ENCODE data around the gene KRT8. TPM values are rescaled to one million over a fixed set of nuclear protein-coding genes. Genes with fewer than 3 reads are reported as not detected.

Gene KRT8
- total RNA-seq, 1 donor from 2014 or later: 2,570 TPM

DNA sequence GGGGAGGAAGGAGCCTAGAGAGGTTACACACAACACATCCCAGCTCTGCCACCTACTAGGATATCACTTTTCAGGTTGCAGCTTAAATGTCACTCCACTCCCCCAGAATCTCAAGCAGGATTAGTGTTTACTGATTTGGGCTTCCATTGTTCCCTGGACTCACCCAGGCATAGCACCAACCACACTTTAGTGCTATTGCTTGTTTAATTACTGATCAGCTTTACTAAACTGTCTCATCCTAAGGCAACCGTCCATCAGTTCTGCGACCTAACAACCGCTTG, 38.0 kb upstream of the KRT8 start:
- Histone ChIP-seq H3K9me3 (ENCODE audit: insufficient read depth, low read depth, low read length) (no peaks in the 10 kb centered on the region), H3K4me1 (ENCODE audit: insufficient read depth, low read length) (peaks cover 34% of the 10 kb centered on the region), H3K9ac (ENCODE audit: low read length) (no peak overlapping the region), H3K27ac (ENCODE audit: low read depth, low read length) (no peak overlapping the region), H3K4me3 (ENCODE audit: insufficient read depth, low read depth, low read length) (no peak overlapping the region), H3K36me3 (ENCODE audit: insufficient read depth, low read length) (no peaks in the 10 kb centered on the region), H4K20me1 (ENCODE audit: insufficient read depth, low read length) (no peaks in the 10 kb centered on the region), H3K4me2 (ENCODE audit: low read length) (no peak overlapping the region), H3K79me2 (ENCODE audit: insufficient read depth, low read length) (peaks cover 28% of the 10 kb centered on the region), H2AFZ (ENCODE audit: low read depth, low read length) (no peak overlapping the region), H3K27me3 (ENCODE audit: insufficient read depth, low read length) (no peaks in the 10 kb centered on the region)
- TF ChIP-seq, protein P1, sequence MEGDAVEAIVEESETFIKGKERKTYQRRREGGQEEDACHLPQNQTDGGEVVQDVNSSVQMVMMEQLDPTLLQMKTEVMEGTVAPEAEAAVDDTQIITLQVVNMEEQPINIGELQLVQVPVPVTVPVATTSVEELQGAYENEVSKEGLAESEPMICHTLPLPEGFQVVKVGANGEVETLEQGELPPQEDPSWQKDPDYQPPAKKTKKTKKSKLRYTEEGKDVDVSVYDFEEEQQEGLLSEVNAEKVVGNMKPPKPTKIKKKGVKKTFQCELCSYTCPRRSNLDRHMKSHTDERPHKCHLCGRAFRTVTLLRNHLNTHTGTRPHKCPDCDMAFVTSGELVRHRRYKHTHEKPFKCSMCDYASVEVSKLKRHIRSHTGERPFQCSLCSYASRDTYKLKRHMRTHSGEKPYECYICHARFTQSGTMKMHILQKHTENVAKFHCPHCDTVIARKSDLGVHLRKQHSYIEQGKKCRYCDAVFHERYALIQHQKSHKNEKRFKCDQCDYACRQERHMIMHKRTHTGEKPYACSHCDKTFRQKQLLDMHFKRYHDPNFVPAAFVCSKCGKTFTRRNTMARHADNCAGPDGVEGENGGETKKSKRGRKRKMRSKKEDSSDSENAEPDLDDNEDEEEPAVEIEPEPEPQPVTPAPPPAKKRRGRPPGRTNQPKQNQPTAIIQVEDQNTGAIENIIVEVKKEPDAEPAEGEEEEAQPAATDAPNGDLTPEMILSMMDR (IDR thresholded peaks at IDR 0.05; ENCODE audit: insufficient read depth, low read depth, low read length): no peak
- TF ChIP-seq EZH2 (IDR thresholded peaks at IDR 0.05; ENCODE audit: insufficient read depth, low read length): no peak
- FAIRE-seq (no peak), DNase-seq (ENCODE audit: low read depth) (no peak)
- H3K4me3 Mint-ChIP-seq (ENCODE audit: unreplicated experiment): no peak overlapping the region
- peaks cover 44% of the 10 kb centered on the region for H3K4me1 Mint-ChIP-seq (ENCODE audit: low read depth, unreplicated experiment)
- no peak overlapping the region for H3K27ac Mint-ChIP-seq (ENCODE audit: unreplicated experiment)
- H3K9me3 Mint-ChIP-seq (ENCODE audit: unreplicated experiment): peaks cover 3% of the 10 kb centered on the region
- H3K36me3 Mint-ChIP-seq (ENCODE audit: low read depth, unreplicated experiment): peaks cover 2% of the 10 kb centered on the region
- H3K27me3 Mint-ChIP-seq (ENCODE audit: low read depth, unreplicated experiment): no peaks in the 10 kb centered on the region

GRCh38 chr12:52942066-52942900, 37.4 kb upstream of the KRT8 start:
- H3K9ac ChIP-seq (ENCODE audit: low read length): no peak overlapping the region
- H4K20me1 ChIP-seq (ENCODE audit: insufficient read depth, low read length): no peaks in the 10 kb centered on the region
- peaks cover 25% of the 10 kb centered on the region for H3K79me2 ChIP-seq (ENCODE audit: insufficient read depth, low read length)
- no peaks in the 10 kb centered on the region for H3K27me3 ChIP-seq (ENCODE audit: insufficient read depth, low read length)
- DNase-seq (ENCODE audit: low read depth) (peak; percentile 26), FAIRE-seq (no peak)
- H3K4me3 ChIP-seq (ENCODE audit: insufficient read depth, low read depth, low read length): no peak overlapping the region
- Mint-ChIP-seq H3K36me3 (ENCODE audit: low read depth, unreplicated experiment) (peaks cover 2% of the 10 kb centered on the region), H3K9me3 (ENCODE audit: unreplicated experiment) (peaks cover 3% of the 10 kb centered on the region), H3K27ac (ENCODE audit: unreplicated experiment) (no peak overlapping the region), H3K4me3 (ENCODE audit: unreplicated experiment) (no peak overlapping the region), H3K4me1 (ENCODE audit: low read depth, unreplicated experiment) (peaks cover 41% of the 10 kb centered on the region), H3K27me3 (ENCODE audit: low read depth, unreplicated experiment) (no peaks in the 10 kb centered on the region)
- H3K9me3 ChIP-seq (ENCODE audit: insufficient read depth, low read depth, low read length): no peaks in the 10 kb centered on the region
- TF ChIP-seq EZH2 (IDR thresholded peaks at IDR 0.05; ENCODE audit: insufficient read depth, low read length): no peak
- TF ChIP-seq, protein P1 (IDR thresholded peaks at IDR 0.05; ENCODE audit: insufficient read depth, low read depth, low read length): no peak
- H2AFZ ChIP-seq (ENCODE audit: low read depth, low read length): no peak overlapping the region
- peaks cover 29% of the 10 kb centered on the region for H3K4me1 ChIP-seq (ENCODE audit: insufficient read depth, low read length)
- H3K27ac ChIP-seq (ENCODE audit: low read depth, low read length): no peak overlapping the region
- no peak overlapping the region for H3K4me2 ChIP-seq (ENCODE audit: low read length)
- H3K36me3 ChIP-seq (ENCODE audit: insufficient read depth, low read length): no peaks in the 10 kb centered on the region

GRCh38 chr12:52929538-52929937, 24.7 kb upstream of the KRT8 start:
- no peak for FAIRE-seq
- H3K36me3 Mint-ChIP-seq (ENCODE audit: low read depth, unreplicated experiment): no peaks in the 10 kb centered on the region
- no peak overlapping the region for H3K4me3 Mint-ChIP-seq (ENCODE audit: unreplicated experiment)
- no peak overlapping the region for H3K4me3 ChIP-seq (ENCODE audit: insufficient read depth, low read depth, low read length)
- H3K4me1 ChIP-seq (ENCODE audit: insufficient read depth, low read length): peaks cover 31% of the 10 kb centered on the region
- H3K27me3 ChIP-seq (ENCODE audit: insufficient read depth, low read length): no peaks in the 10 kb centered on the region
- H3K4me2 ChIP-seq (ENCODE audit: low read length): no peak overlapping the region
- DNase-seq (ENCODE audit: low read depth): no peak
- H3K27ac Mint-ChIP-seq (ENCODE audit: unreplicated experiment): no peak overlapping the region
- H4K20me1 ChIP-seq (ENCODE audit: insufficient read depth, low read length): no peaks in the 10 kb centered on the region
- H3K9me3 ChIP-seq (ENCODE audit: insufficient read depth, low read depth, low read length): no peaks in the 10 kb centered on the region
- H3K9me3 Mint-ChIP-seq (ENCODE audit: unreplicated experiment): no peaks in the 10 kb centered on the region
- no peak overlapping the region for H3K9ac ChIP-seq (ENCODE audit: low read length)
- no peak overlapping the region for H2AFZ ChIP-seq (ENCODE audit: low read depth, low read length)
- no peaks in the 10 kb centered on the region for H3K36me3 ChIP-seq (ENCODE audit: insufficient read depth, low read length)
- H3K79me2 ChIP-seq (ENCODE audit: insufficient read depth, low read length): no peaks in the 10 kb centered on the region
- H3K27me3 Mint-ChIP-seq (ENCODE audit: low read depth, unreplicated experiment): no peaks in the 10 kb centered on the region
- peaks cover 37% of the 10 kb centered on the region for H3K4me1 Mint-ChIP-seq (ENCODE audit: low read depth, unreplicated experiment)
- no peak overlapping the region for H3K27ac ChIP-seq (ENCODE audit: low read depth, low read length)
- no peak for TF ChIP-seq EZH2 (IDR thresholded peaks at IDR 0.05; ENCODE audit: insufficient read depth, low read length)
- TF ChIP-seq, protein P1 (IDR thresholded peaks at IDR 0.05; ENCODE audit: insufficient read depth, low read depth, low read length): no peak
